DMS114 treated with DMSO at 0.1 percent for 48 hours (cell line): ENCODE data around the gene CREBBP.
A peak's percentile ranks its signal among the peaks of the same experiment; 100 is the strongest.
"Not testable (repeated sequence)": the region's sequence is repeated elsewhere in the genome, so short reads cannot be mapped to it uniquely, and the experiment has no call there.

Experiments used
- DNase-seq: peaks from one replicate; lab custom pipeline; 2025; ENCODE audit not compliant: unreplicated experiment; lab: John Stamatoyannopoulos, UW

Gene CREBBP

DNA sequence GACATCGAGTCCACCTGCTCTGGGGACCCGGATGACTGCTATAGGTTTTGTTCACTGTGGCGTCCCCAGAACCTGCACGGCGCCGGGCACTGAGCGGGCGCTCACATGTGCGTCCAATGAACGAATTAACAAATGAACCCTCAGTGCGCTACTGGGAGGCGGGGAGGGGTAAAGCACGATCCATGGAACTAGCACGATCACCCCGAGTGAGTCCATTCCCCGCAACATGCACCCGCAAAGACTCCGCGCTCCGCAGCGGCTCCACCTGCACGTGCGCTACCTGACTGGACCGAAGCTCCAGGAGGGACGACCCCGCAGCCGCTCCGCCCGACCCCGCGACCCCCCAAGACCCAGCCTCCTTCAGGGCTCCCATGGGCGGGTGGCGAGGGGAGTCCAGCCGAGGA is 163.7 kb downstream of the CREBBP start:
- no peak for DNase-seq

DNA sequence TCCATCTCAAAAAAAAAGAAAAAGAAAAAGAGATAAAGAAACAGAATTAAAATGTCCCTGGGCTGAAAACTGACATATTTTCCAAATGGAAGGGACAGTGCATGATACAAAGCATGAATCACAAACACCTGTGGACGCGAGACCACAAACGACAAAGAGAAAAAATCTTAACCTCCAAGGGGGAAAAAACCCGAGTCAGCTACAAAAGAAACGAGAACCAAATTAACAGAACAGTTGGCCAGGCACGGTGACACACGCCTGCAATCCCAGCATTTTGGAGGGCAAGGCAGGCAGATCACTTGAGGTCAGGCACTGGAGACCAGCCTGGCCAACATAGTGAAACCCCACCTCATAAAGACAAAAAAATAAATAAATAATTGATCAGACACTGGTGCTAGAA is 165.1 kb downstream of the CREBBP start:
- no peak for DNase-seq

DNA sequence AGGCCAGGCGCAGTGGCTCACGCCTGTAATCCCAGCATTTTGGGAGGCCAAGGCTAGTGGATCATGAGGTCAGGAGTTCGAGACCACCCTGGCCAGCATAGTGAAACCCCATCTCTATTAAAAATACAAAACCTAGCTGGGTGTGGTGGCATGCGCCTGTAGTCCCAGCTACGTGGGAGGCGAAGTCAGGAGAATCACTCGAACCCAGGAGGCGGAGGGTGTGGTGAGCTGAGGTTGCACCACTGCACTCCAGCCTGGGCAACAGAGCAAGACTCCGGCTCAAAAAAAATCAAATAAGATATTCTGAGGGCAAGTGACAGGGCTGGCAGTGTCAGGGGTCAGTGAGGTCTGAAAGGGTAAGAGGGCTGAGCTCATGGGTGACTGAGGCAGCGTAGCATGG is 166.1 kb downstream of the CREBBP start:
- DNase-seq, result not testable (repeated sequence)

DNA sequence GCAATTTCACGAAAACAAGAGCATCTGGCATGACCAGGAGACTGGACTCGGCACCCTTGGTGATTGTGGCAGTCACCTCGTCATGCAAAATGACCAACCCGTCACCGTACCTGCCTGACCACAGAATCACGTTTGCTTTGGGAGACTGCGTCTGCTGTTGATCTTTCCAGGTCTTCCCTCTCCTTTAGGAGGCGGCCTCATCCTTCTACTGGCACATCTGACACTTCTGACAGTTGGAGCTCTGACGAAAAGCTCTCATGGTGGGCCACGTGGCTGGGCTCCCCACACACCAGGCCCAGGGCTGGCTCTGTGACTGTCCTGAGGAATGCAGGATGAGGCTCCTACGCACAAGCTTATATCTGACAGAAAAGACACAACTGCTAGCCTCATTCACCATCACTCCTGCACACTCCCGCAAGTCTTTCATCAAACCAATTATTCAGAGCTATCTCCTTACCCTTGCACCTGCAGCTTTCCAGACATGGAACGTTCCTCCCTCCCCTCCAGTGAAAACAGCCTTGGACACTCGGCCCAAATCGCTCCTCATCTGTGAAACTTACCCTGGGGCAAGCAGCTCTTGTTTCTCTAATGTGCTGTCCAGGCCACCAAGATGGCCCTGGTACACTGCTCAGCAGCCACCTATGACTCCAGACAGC is 166.8 kb downstream of the CREBBP start:
- no peak for DNase-seq

- no peak for DNase-seq
These were observed 167.6 kb downstream of the CREBBP start for GRCh38 chr16:3712861-3713372.

DNA sequence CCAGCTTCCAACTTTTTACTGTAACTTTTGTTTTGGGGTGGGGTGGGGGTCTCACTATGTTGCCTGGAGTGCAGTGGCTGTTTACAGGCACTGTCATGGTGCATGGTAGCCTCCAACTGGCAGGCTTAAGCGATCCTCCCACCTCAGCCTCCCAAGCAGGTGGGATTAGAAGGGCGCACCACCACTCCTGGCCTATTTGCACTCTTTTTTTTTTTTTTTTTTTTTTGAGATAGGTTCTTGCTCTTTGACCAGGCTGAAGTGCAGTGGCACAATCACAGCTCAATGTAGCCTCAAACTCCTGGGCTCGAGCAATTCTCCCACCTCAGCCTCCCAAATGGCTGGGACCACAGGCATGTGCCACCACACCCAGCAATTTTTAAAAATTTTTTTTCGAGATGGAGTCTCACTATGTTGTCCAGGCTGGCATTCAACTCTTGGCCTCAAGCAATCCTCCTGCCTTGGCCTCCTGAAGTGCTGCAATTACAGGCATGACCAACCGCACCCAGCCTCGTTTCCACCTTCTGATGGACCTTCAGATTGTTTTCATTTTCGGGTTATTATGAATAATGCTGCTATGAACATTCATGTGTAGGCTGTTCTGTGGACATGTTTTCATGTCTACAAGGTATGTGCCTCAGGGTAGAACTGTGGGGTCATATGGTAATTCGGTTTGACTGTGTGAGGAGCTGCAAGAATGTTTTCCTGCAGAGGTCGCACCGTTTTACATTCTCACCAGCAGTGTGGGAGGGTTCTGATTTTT is 174.1 kb downstream of the CREBBP start:
- no peak for DNase-seq

GRCh38 chr16:3702082-3702481 is 178.4 kb downstream of the CREBBP start:
- DNase-seq, result no peak

DNA sequence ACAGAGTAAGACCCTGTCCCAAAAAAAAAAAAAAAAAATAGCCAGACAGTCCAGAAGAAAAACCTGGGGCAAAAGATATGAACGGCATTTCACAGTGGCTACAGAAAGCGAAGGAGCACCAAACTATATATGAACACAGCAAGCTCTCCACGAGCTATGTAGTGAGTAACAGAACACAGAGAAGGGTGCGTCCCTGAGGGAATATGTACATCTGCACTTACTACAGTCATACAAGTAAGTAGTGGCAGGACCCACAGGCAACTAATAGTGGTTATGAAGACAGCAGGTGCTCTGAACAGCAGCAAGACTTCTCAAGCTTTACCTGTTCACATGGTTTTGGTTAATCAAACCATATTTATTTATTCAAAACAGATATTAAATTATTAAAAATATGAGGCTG is 179.0 kb downstream of the CREBBP start:
- DNase-seq, result no peak

DNA sequence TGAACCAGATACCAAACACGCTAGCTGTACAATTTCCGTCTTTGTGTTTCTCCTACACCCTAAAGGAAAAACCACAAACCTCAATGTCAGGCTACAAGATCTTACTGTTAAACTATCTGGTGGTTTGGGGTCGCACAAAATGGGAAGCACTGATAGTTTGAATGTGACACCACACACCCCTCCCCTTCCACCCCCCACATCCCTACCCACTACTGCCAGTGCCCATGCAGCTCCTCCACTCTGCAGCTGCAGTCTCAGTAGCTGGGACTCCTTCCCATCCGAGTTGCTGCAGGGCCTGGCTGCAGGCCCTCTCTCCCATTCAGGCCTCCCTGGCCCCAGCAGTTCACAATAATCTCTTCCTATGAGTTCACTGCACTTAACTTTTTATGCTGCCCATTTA is 181.6 kb downstream of the CREBBP start:
- DNase-seq, result no peak

GRCh38 chr16:3696425-3697218 is 183.9 kb downstream of the CREBBP start:
- no peak for DNase-seq

GRCh38 chr16:3695610-3696369 is 184.7 kb downstream of the CREBBP start:
- DNase-seq, result no peak

- no peak for DNase-seq
These were observed 186.5 kb downstream of the CREBBP start for GRCh38 chr16:3694051-3694450.

DNA sequence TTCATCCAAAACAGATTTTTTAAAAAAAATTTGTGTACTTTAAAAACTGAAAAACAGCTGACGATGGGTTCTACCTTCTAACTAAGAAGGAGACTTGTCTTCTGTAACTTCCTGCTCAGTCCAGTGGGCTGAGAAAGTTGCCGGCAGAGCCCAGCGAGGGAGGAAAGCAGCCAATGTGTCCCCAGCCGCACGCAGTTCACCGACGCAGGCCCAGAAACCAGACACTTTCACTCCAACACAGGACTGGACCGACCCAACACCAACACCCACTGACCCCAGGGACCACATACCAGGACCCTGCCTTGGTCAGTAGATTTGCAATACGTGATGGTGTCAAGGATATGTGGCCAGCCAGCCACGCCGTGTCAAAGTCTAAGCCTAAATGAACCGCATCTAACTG is 188.8 kb downstream of the CREBBP start:
- DNase-seq, result no peak

- no peak for DNase-seq
These were observed 189.4 kb downstream of the CREBBP start for GRCh38 chr16:3690980-3691720.

DNA sequence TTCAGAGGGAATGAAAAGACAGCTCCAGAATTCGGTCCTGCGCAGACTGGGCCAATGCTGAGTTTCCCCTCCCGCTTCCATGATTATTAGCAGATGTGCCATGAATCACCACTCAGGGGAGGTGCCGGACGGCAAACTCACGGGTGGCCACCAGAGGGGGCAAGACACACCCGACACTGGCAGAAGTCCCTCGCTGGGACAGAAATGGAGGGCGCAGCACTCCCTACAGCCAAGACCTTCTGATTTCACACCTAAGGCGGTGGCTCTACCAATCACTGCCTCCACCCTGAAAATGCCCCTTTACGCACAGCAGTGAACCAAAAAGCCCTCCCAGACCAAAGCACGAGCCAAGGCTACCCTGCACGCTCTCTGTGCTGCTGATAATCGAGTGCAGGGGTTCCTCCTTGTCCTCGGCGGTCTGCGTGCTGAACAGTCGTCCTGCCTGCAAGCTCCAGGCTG is 190.0 kb downstream of the CREBBP start:
- peak; percentile 37 for DNase-seq

DNA sequence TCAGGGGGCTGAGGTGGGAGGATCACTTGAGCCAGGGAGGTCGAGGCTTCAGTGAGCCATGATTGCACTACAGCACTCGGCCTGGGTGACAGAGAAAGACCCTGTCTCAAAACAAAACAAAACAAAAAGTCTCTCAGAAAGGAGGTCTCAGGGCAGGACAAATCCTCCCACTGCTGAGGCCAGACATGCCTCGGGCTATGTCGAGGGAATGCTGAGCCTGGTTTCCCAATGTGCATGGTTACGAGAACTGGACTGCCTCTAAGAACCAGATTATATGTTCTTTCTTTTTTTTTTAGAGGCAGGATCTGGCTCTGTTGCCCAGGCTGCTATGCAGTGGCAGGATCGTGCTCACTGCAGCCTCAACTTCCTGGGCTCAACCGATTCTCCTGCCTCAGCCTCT is 190.8 kb downstream of the CREBBP start:
- DNase-seq, result no peak

GRCh38 chr16:3687792-3688191 is 192.7 kb downstream of the CREBBP start:
- no peak for DNase-seq

- DNase-seq, result no peak
These were observed 193.5 kb downstream of the CREBBP start for GRCh38 chr16:3687021-3687420.

- DNase-seq, result no peak
These were observed 199.3 kb downstream of the CREBBP start for GRCh38 chr16:3681206-3681605.

GRCh38 chr16:3677994-3678393 is 202.5 kb downstream of the CREBBP start:
- no peak for DNase-seq
